HG03439 (cell line): ENCODE data around the gene HOXB2.

Experiments
- ATAC-seq: cut with Tn5 transposase; IDR thresholded peaks from one replicate; pipeline ENCODE4 v1.9.1; 2021; ENCODE audit warnings: mild to moderate bottlenecking, moderate library complexity; ENCODE audit not compliant: unreplicated experiment

The HOXB2 gene

DNA sequence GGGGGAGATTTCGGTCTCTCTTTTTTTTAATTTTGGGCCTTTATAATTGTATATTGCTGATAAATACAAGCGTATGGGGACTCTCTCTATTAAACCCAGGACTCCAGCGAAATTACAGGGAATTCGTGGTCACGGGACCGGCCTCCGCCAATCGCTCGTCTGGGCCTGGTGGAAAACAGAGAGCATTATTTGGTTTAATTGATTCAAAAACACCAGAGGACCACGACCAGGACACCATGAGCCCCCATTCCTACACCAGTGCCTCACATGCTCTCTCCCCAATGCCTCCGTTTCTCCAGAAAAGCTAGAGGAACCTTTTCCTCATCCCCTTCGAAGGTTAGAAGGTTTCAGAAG is at the start of gene HOXB2:
Gene HOXB2 (minus strand): TSS at position 88 of the 354 bp plus-strand sequence. CDS start 198 bp downstream, outside the sequence.
- no peak for ATAC-seq

DNA sequence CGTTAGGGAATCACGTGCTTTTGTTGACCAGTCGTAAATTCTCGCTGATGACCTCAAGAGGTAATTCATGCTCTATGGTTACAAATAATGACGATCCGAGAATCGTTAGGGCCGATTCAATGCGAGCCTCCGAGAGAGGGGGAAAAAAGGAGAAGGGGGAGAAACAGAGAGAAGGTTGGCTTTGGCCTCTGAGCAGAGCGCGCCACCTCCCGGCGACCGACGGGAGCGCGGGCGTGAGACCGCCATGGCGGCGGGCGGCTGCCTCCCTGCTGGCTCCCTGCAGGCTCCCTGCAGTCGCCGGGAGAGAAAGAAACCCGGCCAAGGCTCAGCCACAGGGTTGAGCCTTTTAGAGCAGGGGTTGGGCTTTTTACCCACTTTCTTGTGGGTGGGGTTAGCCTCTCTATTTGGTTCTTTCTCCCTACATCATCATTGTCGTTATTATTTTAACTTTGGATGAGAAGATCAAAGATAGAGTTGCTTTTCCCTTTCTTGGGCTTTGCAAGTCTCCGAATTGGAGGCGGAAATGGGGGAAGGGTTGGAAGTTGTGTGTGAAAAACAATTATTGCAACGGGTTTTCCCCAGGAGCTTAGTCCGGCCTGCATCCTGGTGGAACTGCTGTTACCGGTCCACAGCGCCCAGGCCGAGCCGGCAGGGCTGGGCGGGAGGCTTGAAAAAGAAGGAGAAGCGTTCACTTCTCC is 49.1 kb upstream of the HOXB2 start:
- no peak for ATAC-seq

DNA sequence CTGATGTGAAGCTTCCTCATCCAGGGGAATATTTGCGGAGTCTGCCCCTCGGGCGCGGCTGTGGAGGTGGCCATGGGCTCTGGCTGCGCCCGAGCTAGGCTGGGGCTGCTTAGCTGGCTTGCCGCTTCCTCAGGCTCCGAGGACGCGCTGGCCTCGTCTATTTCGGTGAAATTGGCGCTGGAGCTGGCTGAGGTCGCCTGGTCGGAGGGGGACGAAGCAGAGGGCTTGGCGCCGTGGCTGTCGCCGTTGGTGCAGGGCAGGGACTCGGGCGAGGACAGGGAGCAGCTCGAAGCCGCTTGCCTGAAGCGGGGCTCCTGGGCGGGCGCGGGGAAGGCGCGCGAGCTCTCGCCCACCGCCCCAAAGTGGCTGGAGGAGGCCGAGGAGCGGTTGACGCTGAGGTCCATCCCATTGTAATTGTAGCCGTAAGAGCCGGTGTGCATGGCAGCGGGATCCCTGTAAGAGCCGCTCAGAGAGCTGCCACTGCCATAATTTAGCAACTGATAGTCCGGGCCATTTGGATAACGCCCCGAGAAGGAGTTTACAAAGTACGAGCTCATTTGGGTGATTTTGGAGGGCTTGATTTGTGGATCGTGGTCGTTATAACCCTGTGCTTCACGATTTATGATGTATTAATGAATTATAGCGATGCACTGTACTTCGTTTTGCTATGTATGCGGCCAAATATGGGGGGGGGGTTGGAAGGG is 48.4 kb upstream of the HOXB2 start, which contains the start of gene HOXB5:
Gene HOXB5 (minus strand): TSS at position 654 of the 704 bp plus-strand sequence. CDS start 97 bp downstream, at position 557.
- no peak for ATAC-seq

DNA sequence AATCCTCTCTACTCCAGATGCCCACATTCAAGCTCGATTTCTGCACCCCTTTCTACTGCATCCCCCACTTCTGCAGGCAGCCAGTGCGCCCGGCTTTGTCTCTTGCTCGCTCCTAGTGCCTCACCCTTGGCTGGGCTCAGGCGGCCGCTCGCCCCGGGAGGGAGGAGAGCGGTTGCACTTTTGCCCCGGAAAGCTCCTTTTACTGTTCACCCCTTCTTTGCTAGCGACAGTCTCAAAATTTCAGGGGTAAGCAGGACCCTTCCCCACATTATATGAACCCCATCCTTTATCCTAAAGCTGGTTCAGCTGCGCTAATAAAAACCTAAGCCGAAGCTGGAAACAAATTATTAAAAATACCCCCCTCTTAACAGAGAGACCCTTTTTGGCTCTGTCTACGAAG is 47.7 kb upstream of the HOXB2 start:
- no peak for ATAC-seq

DNA sequence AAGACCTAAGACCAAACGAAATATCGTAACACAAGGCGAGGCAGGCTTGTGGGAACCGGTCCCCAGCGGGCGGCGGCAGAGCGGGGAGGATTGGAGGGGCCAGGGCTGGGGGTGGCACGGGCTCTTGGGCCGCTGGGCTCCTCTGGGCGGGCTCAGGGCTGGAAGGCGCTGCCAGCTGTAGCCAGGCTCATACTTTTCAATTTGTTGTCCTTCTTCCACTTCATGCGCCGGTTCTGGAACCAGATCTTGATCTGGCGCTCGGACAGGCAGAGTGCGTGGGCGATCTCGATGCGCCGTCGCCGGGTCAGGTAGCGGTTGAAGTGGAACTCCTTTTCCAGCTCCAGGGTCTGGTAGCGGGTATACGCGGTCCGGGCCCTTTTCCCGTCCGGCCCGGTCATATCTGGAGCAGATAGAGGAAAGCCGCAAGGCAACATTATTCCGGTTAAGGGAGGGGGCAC is 47.2 kb upstream of the HOXB2 start:
- ATAC-seq, result no peak

DNA sequence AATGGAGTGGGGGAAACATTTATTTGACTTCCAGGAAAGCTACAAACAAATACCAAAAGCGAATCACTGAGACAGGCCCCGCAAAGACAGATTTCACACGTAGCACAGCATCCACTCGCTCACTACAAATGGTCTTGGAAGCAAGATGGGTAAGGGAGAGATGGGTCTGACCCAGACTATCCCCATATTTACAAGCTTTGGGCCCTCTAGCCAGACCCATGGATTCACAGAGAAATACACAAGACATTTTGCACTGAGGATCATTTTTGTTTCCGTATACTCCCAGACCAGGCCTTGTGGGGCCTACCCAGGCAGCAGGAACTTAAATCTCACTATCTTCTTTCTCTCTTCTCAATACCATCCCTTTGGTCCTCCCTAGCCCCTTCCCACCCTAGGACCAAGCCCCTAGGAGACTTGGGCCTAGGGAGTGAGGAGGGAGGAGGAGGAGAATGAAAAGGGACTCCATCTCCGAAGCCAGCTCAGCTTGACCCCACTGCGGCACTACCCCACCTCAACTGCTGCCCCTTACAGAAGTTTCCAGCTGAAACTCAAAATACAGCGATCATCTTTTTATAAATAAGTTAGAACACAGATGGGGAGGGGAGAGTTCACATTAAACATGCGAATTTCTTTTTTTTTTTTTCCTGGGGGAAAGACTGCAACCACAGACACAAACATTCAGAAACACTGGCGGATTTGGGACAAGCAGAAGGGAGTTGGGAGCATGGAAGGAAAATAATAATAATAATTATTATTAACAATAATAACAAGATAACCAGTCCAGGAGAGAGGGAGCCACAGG is 46.5 kb upstream of the HOXB2 start:
- no peak for ATAC-seq

DNA sequence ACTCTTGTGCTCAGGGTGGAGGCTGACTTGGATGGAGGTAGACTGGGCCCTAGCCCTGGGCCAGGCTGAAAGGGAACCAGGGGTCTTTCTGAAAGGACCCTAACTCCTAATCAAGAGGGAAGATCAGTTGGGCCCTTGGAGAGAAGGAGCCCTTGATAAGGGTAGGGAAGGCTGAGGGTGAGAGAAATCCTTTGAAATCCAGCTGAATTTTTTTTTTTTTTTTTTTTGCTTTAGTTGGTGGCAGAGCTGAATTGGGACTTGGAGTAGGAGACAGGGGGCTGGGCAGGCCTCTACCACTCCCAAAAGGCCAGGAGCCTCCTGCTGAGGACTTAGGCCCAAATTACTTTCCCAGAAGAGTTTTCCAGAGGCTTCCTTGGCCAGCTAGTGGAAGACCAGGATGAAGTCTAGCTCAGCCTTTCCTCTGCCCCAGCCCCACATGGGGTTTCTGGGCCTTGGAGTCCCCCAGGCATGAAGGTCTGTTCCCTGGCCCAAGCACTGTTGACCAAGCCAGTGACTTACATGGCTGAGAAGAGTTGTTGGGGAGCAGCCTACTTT is 45.8 kb upstream of the HOXB2 start:
- no peak for ATAC-seq

DNA sequence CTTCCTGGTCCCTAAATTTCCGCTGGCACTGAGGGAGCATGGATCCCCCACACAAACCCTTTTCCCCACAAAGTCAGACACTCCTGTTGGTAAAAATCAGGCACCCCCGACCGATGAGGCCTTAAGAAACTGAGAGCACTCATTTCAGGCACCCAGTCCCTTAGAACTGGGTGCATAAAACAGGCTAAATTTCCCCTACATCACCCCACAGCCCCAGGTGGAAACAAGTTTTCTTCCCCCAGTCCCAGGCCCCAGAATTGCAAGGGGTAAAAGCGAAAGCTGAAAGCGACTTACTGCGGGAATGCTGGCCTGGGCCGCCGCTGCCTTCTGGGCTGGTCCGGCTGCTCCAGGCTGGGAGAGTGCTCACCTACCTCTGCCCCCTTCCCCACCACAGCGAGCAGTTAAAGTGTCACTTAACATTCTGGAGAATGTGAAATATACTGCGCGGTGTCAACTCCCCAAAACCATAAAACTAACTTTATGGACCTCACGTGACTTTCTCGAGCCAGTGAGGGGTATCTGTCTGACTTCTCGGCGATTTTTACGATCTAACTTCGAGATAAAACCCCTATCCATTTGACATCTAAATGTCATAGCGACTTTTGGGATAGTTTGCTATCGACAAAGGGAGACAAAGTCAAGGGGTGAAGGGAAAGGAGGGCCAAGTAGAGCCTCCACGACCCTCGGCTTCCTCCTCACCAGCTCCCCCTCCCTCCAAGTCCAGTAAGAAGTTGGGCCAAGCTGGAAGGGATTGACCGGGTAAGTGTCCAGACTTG is 45.1 kb upstream of the HOXB2 start, which contains the start of gene HOXB3:
Gene HOXB3 (minus strand): TSS at position 411 of the 776 bp plus-strand sequence. CDS start 37,767 bp downstream, outside the sequence.
- ATAC-seq, result no peak

DNA sequence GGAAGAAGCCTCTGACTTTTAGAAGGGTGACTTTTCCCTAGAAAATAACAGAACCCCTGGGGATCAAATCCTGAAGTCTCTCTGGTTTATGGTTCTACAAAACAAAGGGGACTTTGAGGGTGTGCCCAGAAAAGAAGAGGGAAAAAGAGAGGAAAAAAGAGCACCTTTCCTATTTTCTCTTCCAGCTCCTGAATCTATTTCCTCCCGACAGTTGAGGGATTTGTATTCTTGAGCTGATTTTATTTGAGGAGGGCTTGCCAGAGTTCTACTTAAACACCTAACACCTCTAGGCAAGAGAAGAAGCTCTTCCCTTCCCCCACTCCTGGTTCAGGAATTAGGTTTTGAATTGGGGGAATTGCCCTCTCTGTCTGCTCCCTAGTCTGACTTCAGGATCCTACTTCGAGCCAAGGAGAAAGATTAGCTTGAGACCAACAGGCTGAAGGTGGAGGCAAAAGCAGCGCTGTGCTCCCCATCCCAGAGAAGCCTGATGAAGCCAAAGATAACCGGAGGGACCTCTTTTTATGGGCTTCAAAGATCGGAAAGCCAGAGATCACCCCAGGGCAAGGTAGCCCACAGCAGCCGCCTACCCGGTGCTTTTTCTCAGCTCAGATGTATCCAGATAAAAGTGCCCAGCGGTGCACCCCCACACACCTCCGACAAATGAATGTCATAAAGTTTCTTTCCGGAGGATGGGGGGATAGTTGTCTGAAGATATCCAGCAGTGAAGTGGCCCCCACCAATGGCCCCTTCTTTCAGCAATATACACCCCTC is 44.3 kb upstream of the HOXB2 start:
- ATAC-seq, result no peak

DNA sequence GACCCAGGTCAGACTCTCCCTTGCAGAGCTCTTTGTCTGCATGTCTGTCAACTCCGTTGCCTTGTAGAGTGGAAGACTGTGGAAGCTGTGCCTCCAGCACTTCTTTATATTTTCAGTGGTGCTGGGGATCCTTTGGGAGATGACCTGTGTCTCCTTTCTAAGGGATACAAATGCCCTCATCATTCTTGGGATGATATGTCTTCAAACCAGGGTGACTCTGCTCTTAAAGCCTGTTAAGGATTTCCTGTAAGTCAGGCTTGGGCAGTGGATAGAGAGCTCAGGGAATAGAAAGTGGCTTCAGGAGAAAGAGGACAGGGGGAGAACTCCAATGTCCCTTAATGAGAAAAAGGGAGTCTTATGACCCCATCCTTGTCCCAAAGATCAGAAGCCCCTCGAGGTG is 43.6 kb upstream of the HOXB2 start:
- ATAC-seq, result no peak

DNA sequence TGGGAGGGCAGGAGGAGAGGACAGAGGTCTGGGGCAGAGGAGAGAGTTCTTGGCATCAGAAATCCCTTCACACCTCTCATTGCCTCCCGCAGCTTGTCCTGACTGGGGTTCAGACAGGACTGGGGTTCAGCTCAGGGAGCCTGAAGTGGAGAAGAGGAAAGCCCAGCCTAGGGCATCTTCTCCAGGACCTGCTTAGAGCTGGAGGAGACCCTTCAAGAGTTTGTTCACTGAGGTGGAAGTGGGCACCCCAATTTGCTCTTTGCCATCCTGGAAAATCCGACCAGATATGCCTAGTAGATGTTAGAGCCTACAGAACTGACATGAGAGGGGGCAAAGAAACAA is 43.1 kb upstream of the HOXB2 start:
- ATAC-seq, result no peak

DNA sequence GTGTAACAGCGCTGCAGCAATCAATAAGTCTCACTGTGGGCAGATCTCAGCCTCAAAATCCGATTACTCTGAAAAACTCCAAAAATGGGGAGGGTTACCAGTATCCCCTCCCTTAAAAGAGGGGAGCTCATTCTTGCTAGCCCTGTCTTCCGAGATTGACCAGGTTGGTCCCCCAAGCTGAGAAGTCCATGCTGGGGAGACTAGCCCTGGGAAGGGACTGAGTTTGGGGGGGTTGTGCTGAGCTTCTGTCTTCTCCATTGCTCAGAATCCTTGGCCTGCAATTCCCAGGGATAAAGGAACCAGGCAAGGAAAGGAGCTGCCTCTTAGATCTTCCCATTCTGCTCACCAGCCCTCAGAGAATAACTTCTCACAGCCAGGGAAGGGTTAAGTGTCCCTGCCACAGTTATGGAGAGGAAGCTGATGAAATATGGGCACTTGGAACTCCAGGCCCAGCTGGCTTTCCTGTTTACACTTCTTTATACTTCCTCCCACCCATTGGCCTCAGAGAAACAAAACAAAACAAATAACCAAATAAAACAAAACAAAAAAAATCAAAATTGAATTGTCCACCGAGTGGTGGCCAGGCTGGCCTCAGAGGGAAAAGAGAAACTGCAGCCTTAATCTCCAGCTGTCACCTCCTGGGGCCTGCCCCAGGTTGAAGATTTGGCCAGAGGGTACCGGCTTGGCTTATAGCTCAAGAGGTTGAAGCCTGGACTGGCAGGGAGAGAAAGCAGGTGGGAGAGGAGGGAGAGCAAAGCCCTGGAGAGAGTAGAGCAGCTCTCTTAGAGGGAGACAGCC is 42.6 kb upstream of the HOXB2 start:
- ATAC-seq, result no peak

DNA sequence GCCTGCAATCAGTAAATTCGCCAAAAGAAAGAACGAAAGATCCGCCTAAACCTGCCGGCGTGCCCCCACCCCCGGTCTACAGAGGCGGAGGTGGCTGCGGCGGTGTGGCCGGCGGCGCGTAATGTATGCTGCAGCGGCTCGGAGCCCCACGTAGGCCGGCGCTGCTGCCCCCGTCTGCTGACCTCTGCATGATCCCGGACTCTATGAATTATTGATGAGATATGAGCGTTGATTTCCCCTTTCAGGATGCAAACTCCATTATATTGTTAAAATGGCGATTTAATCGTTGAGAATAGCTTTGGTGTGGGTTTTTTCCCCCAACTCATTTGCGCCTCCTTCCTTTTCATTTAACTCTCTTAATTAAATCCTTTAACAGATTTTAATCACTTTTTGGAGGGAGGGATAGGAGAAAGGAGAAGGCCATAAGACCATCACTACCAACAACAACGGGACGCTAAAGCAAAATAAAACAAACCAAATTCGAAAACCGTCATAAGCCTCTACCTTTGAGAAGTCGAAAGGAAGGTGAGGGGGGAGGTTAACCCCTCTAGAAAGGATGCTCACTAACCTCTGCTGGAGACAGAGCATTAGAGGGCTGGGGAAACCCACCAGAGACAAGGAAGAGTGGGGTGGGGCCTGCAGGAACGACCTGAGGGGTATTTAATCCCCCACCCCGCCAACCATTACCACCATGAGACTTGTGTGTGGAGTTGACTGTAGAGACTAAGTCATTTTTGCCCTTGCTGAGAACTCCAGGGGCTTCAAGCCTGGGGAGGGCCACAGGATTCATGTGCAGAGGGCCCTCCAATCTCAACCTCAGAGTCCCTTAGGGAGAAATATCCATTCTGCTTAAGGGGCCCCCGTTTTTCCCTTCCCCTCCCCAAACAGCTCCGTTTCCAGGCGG is 41.7 kb upstream of the HOXB2 start:
- no peak for ATAC-seq

DNA sequence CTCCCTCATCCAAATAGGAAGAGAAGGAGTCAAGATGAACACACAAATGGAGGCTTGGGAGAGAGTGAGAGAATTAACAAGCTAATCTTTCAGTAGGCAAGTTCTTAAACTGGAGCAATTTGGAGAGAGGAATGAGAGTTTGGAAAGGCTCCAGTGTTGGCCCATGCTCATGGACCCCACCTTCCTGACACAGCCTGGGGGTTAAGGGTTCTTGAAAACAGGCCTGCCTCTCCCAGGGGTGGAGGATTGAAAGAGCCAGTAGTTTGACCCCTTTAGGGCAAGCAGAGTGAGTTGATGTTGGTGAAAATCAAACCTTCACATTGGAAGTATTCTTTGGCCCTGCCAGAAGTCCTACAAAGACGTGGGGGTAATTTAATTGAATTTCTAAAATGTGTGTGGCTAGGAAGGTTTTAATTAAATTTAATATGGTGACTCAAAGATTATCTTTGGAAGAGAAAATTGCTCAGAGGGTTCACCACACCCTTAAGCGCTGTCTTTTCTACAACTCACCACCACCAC is 39.4 kb upstream of the HOXB2 start:
- no peak for ATAC-seq

DNA sequence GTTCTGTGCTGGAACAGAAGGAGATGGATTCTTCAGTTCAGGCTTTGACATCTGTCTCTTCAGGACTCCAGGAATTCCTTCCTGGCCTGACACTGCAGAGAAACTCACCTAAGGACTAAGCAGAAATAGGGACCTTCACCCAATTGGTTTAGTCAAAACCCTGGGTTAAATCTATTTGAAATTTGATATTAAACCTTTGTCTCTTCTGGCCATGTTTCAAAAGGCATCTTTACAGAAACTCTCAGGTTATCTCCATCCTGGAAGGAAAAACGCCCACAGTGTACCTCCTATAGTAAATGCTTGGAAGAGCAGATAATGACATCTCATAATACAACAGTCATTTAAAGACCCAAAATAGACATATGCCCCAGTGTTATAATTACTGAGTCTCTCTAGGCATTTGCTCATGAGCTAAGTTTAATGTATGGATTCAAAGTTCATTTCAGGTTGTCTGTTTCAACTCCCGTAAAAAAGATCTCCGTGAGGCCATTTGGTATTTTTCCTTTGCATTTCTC is 38.9 kb upstream of the HOXB2 start:
- ATAC-seq, result no peak

DNA sequence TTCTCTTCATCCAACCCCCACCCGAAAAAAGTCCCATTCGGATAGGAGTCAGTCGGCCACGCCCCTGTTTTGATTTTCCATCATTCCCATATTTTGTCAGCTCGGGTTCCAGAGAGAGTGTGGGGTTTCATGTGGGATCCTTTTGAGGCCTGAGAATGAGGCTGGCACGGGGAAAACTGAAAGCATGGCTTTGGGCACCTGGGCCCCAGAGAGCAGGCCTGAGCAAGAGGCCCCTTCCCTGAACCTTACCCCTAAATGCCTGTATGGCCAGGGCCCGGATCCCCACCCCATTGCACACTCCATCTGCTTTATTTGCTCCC is 37.8 kb upstream of the HOXB2 start:
- ATAC-seq, result no peak

DNA sequence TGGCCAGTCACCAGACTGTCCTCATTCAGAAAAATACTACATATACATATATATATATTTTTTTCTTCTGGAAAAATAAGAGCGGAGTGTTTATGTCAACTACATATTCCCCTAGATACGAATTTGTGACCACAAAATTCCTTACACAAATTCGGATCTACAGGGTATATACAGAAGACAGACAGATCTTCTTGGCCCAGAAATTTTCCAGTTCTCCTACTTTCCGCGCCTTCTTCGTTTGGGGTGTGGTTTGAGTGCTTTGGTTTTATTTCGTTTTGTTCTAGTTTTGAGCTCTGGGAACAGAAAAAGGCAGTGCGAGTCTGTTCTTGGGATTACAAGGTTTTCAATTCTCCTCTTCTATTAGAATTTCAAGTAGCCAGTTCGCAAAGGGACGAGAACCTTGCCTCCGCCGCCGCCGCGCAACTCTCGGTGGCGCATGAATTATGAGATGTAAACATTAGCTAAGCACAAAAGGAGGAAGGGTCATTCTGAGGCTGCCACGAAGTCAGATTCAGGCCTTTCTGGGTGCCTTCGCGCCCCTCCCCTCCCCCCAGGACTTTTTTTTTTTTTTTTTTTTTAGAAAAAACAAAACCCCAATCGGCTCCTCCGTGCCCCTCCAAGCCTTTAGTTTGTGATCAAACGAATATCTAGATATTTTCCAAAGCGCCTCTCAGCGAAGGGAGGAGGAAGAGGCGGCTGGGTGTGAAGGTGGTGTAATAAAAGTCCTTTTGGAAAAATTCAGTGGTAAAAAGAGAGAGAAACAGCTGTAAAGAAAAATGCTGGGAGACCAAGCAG is 35.0 kb upstream of the HOXB2 start:
- ATAC-seq, result no peak
